GM19397 (cell line): Measurements from ENCODE around the gene ESCO1.
"Not testable (repeated sequence)": the region's sequence is repeated elsewhere in the genome, so short reads cannot be mapped to it uniquely, and the experiment has no call there.

ENCODE experiments used
- ATAC-seq: cut with Tn5 transposase; IDR thresholded peaks from one replicate; pipeline ENCODE4 v1.9.1; 2021; ENCODE audit warnings: mild to moderate bottlenecking, moderate library complexity; ENCODE audit not compliant: unreplicated experiment

The ESCO1 gene

GRCh38 chr18:21600526-21601410 is at the start of gene ESCO1:
Gene ESCO1 (minus strand): TSS chr18:21600704. CDS start chr18:21574843, 25,861 bp downstream.
- peak; percentile 86 for ATAC-seq

- ATAC-seq: not testable (repeated sequence)
These were observed 39.9 kb upstream of the ESCO1 start for GRCh38 chr18:21640375-21640774.

GRCh38 chr18:21638822-21639221 is 38.3 kb upstream of the ESCO1 start:
- ATAC-seq: no peak

- no peak for ATAC-seq
These were observed 36.3 kb upstream of the ESCO1 start for GRCh38 chr18:21636769-21637168.

- ATAC-seq: no peak
These were observed 34.2 kb upstream of the ESCO1 start for GRCh38 chr18:21634588-21635199.

GRCh38 chr18:21632393-21632792 is 31.9 kb upstream of the ESCO1 start:
- no peak for ATAC-seq

GRCh38 chr18:21629089-21629832 is 28.8 kb upstream of the ESCO1 start:
- peak; percentile 93 for ATAC-seq

GRCh38 chr18:21621640-21622039 is 21.1 kb upstream of the ESCO1 start:
- ATAC-seq: not testable (repeated sequence)

GRCh38 chr18:21612125-21613039 is 11.9 kb upstream of the ESCO1 start, which contains the start of gene SNRPD1:
Gene SNRPD1 (plus strand): TSS chr18:21612314. CDS start chr18:21612430, 116 bp downstream.
- ATAC-seq: peak; percentile 99

- not testable (repeated sequence) for ATAC-seq
These were observed 11.1 kb upstream of the ESCO1 start for GRCh38 chr18:21611401-21612124.

GRCh38 chr18:21605213-21605612 is 4.7 kb upstream of the ESCO1 start:
- ATAC-seq: no peak

- no peak for ATAC-seq
These were observed 4.2 kb upstream of the ESCO1 start for GRCh38 chr18:21604671-21605070.

GRCh38 chr18:21602299-21602587 is 1.7 kb upstream of the ESCO1 start:
- no peak for ATAC-seq

- peak; percentile 47 for ATAC-seq
These were observed 649 bp downstream of the ESCO1 start for GRCh38 chr18:21599585-21600525.

GRCh38 chr18:21598726-21599584 is 1.5 kb downstream of the ESCO1 start:
- ATAC-seq: no peak

- no peak for ATAC-seq
These were observed 2.9 kb downstream of the ESCO1 start for GRCh38 chr18:21597620-21598019.

- no peak for ATAC-seq
These were observed 6.8 kb downstream of the ESCO1 start for GRCh38 chr18:21593540-21594257.
